HEK293 (cell line): Measurements from ENCODE around the gene PAX6.

Experiments
- CTCF ChIA-PET: fragments of 350-600 bp; formaldehyde crosslinking; extraction: SDS; loops from one replicate; lab custom pipeline; 2021; ENCODE audit warnings: antibody characterized with exemption; lab: Yijun Ruan, JAX
- POLR2A ChIA-PET: fragments of 300-600 bp; formaldehyde crosslinking; extraction: SDS; loops from one replicate; lab custom pipeline; 2020; ENCODE audit warnings: antibody characterized with exemption, inconsistent platforms; lab: Yijun Ruan, JAX
- H3K27ac ChIP-seq: fragments of 200-500 bp; sonication (Bioruptor generic); 2 replicates; pipeline ENCODE4 v1.5.1; 2014; ENCODE audit warnings: low read depth, low read length, control low read depth, inconsistent platforms; ENCODE audit errors: extremely low read depth
- H3K36me3 ChIP-seq, 2 experiments: fragments of 200-500 bp in 1 of 2; sonication (Bioruptor generic) in 1 of 2; 1 replicate in 1 of 2; 2 replicates in 1 of 2; pipeline ENCODE4 v1.5.1; 2014 to 2017; ENCODE audit warnings: inconsistent platforms in 2 of 2, low read length in 2 of 2; ENCODE audit not compliant: control insufficient read depth in 2 of 2, insufficient read depth in 1 of 2
- H3K4me1 ChIP-seq: fragments of 200-500 bp; sonication (Bioruptor generic); 2 replicates; pipeline ENCODE4 v1.5.1; 2014; ENCODE audit warnings: mild to moderate bottlenecking, low read length, inconsistent platforms; ENCODE audit not compliant: control insufficient read depth, insufficient read depth
- H3K4me3 ChIP-seq: 2 replicates; pipeline ENCODE4 v1.5.1; 2011; ENCODE audit warnings: low read depth, mild to moderate bottlenecking, control low read depth, low read length, moderate library complexity
- H3K9me3 ChIP-seq: fragments of 200-500 bp; sonication (Bioruptor generic); 2 replicates; pipeline ENCODE4 v1.5.1; 2014; ENCODE audit warnings: low read depth, low read length, inconsistent platforms; ENCODE audit not compliant: control insufficient read depth, insufficient read depth
- GLI2 ChIP-seq: fragments of 450-650 bp; formaldehyde crosslinking; IDR thresholded peaks from 2 replicates; pipeline ENCODE4; 2017; ENCODE audit warnings: missing biosample characterization, missing genetic modification characterization, low read depth, borderline replicate concordance
- KLF16 ChIP-seq: fragments of 450-650 bp; formaldehyde crosslinking; IDR thresholded peaks from 2 replicates; pipeline ENCODE4 v1.5.1; 2017; ENCODE audit warnings: missing biosample characterization, missing genetic modification characterization
- PRDM1 ChIP-seq: fragments of 450-650 bp; formaldehyde crosslinking; IDR thresholded peaks from 2 replicates; pipeline ENCODE4; 2016; ENCODE audit warnings: missing biosample characterization, missing genetic modification characterization
- TCF7L2 ChIP-seq: IDR thresholded peaks from 2 replicates; pipeline ENCODE4 v1.6.1; 2011; ENCODE audit warnings: low read depth, mild to moderate bottlenecking, inconsistent platforms, low read length, moderate library complexity, borderline replicate concordance
- ZBTB17 ChIP-seq: fragments of 450-650 bp; formaldehyde crosslinking; IDR thresholded peaks from 2 replicates; pipeline ENCODE4 v1.5.1; 2016; ENCODE audit warnings: missing biosample characterization, missing genetic modification characterization
- ZNF138 ChIP-seq: fragments of 450-650 bp; formaldehyde crosslinking; IDR thresholded peaks from 2 replicates; pipeline ENCODE4 v1.5.1; 2016; ENCODE audit warnings: missing biosample characterization, missing genetic modification characterization, borderline replicate concordance
- ZNF2 ChIP-seq: fragments of 450-650 bp; formaldehyde crosslinking; IDR thresholded peaks from 2 replicates; pipeline ENCODE4 v1.5.1; 2016; ENCODE audit warnings: missing biosample characterization, missing genetic modification characterization
- ZNF221 ChIP-seq: fragments of 450-650 bp; formaldehyde crosslinking; IDR thresholded peaks from 2 replicates; pipeline ENCODE4 v1.5.1; 2017; ENCODE audit warnings: missing biosample characterization, missing genetic modification characterization, borderline replicate concordance
- ZNF366 ChIP-seq: fragments of 450-650 bp; formaldehyde crosslinking; conservative IDR thresholded peaks from 2 replicates; pipeline ENCODE4 v1.5.1; 2016; ENCODE audit warnings: missing biosample characterization, missing genetic modification characterization
- ZNF426 ChIP-seq: fragments of 450-650 bp; formaldehyde crosslinking; IDR thresholded peaks from 2 replicates; pipeline ENCODE4 v1.5.1; 2017; ENCODE audit warnings: missing biosample characterization, missing genetic modification characterization, mild to moderate bottlenecking, inconsistent platforms, moderate library complexity
- ZNF510 ChIP-seq: fragments of 450-650 bp; formaldehyde crosslinking; IDR thresholded peaks from 2 replicates; pipeline ENCODE4 v1.5.1; 2018; ENCODE audit warnings: mild to moderate bottlenecking, missing genetic modification characterization, missing biosample characterization; ENCODE audit not compliant: insufficient replicate concordance
- ZNF521 ChIP-seq: fragments of 450-650 bp; formaldehyde crosslinking; IDR thresholded peaks from 2 replicates; pipeline ENCODE4 v1.5.1; 2017; ENCODE audit warnings: missing biosample characterization, mild to moderate bottlenecking, missing genetic modification characterization
- ZNF529 ChIP-seq: fragments of 450-650 bp; formaldehyde crosslinking; IDR thresholded peaks from 2 replicates; pipeline ENCODE4 v1.5.1; 2017; ENCODE audit warnings: missing genetic modification characterization, missing biosample characterization; ENCODE audit not compliant: insufficient replicate concordance
- ZNF549 ChIP-seq: fragments of 450-650 bp; IDR thresholded peaks from 2 replicates; pipeline ENCODE4 v1.5.1; 2018; ENCODE audit warnings: missing biosample characterization, missing genetic modification characterization, mild to moderate bottlenecking, inconsistent platforms, moderate library complexity
- ZNF621 ChIP-seq: fragments of 450-650 bp; formaldehyde crosslinking; IDR thresholded peaks from 2 replicates; pipeline ENCODE4 v1.5.1; 2017; ENCODE audit warnings: missing biosample characterization, missing genetic modification characterization
- ZNF660 ChIP-seq: fragments of 450-650 bp; IDR thresholded peaks from 2 replicates; pipeline ENCODE4 v1.5.1; 2018; ENCODE audit warnings: missing biosample characterization, mild to moderate bottlenecking, missing genetic modification characterization
- ZNF791 ChIP-seq: fragments of 450-650 bp; formaldehyde crosslinking; IDR thresholded peaks from 2 replicates; pipeline ENCODE4 v1.5.1; 2016; ENCODE audit warnings: missing biosample characterization, missing genetic modification characterization
- ZNF792 ChIP-seq: fragments of 450-650 bp; formaldehyde crosslinking; IDR thresholded peaks from 2 replicates; pipeline ENCODE4 v1.5.1; 2016; ENCODE audit warnings: missing biosample characterization, missing genetic modification characterization
- TF ChIP-seq, protein P1 (sequence below): fragments of 450-650 bp; formaldehyde crosslinking; IDR thresholded peaks from 2 replicates; pipeline ENCODE4 v1.5.1; 2016; ENCODE audit warnings: missing biosample characterization, missing genetic modification characterization
- TF ChIP-seq, protein P2 (sequence below): fragments of 450-650 bp; formaldehyde crosslinking; IDR thresholded peaks from 2 replicates; pipeline ENCODE4 v1.5.1; 2016; ENCODE audit warnings: missing biosample characterization, missing genetic modification characterization

The PAX6 gene

DNA sequence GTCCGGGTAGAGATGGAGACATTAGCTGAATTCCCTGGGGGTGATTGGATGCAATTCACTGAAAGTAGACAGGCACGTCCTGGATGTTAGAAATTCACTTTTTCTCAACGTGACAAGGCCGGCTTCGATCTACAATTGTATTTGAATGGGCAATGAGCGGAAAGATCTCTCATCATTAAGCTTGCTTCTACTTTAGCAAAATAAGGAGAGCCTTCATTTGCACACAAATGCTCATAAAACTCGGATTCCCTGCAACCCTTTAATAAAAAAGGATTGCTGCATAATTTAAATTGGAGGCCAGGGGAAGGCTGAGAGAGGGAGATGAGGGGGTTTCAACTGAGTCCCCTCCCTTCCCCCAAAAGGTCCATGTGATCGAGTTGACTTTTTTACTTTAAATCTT lies 10.6 kb upstream of the PAX6 start:
- ChIA-PET CTCF (interaction anchor here (1.7 kb wide), 1 partner anchor 137 kb away, joined by 4 read pairs; no protein-coding TSS in a partner anchor), POLR2A (no interaction called here)
- TF ChIP-seq KLF16: no peak
- TF ChIP-seq, protein P1, sequence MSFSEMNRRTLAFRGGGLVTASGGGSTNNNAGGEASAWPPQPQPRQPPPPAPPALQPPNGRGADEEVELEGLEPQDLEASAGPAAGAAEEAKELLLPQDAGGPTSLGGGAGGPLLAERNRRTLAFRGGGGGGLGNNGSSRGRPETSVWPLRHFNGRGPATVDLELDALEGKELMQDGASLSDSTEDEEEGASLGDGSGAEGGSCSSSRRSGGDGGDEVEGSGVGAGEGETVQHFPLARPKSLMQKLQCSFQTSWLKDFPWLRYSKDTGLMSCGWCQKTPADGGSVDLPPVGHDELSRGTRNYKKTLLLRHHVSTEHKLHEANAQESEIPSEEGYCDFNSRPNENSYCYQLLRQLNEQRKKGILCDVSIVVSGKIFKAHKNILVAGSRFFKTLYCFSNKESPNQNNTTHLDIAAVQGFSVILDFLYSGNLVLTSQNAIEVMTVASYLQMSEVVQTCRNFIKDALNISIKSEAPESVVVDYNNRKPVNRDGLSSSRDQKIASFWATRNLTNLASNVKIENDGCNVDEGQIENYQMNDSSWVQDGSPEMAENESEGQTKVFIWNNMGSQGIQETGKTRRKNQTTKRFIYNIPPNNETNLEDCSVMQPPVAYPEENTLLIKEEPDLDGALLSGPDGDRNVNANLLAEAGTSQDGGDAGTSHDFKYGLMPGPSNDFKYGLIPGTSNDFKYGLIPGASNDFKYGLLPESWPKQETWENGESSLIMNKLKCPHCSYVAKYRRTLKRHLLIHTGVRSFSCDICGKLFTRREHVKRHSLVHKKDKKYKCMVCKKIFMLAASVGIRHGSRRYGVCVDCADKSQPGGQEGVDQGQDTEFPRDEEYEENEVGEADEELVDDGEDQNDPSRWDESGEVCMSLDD (tag by site-specific recombination): no peak
- Histone ChIP-seq H3K4me1 (no peaks in the 10 kb centered on the region), H3K9me3 (no peaks in the 10 kb centered on the region), H3K36me3 (no peaks in the 10 kb centered on the region), H3K4me3 (no peak overlapping the region), H3K27ac (no peak overlapping the region)

DNA sequence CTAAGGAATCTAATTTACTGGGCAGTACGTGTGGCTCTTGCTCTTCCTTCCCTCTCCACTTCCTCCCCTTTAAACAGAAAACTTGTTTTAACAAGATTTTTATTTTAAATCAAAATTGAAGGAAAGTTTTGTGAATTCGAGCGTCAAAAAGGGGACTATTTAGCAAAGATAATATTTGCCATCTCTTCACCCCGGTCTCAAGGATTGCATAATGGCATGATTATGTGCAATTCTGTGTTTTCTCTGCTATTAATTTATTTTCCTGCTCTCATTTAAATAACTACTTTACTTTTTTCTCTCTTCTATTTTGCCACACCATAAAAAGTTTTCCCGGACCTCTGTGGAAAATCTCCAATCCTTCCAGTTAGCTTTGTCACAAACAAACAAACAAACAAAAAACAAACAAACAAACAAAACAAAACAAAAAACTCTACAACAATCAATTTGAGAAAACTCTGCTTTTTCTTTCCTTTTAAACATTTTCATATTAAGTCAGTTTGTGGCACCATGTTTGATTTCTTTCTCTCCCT lies 10.2 kb upstream of the PAX6 start:
- ChIA-PET POLR2A (no interaction called here), CTCF (interaction anchor here (0.7 to 1.7 kb wide), 2 partner anchors 137 to 153 kb away, joined by 3 to 4 read pairs; no protein-coding TSS in a partner anchor)
- Histone ChIP-seq H3K27ac (no peak overlapping the region), H3K9me3 (no peaks in the 10 kb centered on the region), H3K4me3 (no peak overlapping the region), H3K36me3 (no peaks in the 10 kb centered on the region), H3K4me1 (no peaks in the 10 kb centered on the region)
- no peak for TF ChIP-seq ZNF2 (tag by site-specific recombination)
- TF ChIP-seq ZNF660: no peak
- no peak for TF ChIP-seq ZNF529 (tag by site-specific recombination)
- TF ChIP-seq ZNF426 (tag by site-specific recombination): no peak
- TF ChIP-seq ZNF510 (tag by site-specific recombination): no peak
- TF ChIP-seq ZNF792 (tag by site-specific recombination): no peak

DNA sequence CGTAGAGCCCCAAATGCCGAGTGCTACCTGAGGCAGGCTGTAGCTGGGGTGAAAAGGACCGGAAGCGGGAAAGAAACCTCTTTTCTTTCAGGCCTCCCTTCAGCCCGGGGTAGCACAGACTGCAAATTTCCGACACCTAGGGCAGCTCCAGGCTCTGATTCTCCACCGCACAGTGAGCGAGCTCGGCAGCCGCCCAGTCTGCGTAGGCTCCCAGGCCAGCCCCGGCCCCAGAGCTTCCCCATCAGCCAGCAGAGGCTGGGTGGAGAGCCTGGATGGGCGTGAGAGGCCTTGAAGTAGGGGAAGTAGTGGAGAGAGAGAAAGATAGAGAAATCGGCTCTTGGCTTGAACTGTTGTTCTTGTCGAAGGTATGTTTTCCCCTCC lies 9.3 kb upstream of the PAX6 start:
- H3K4me3 ChIP-seq: no peak overlapping the region
- CTCF ChIA-PET: interaction anchor here (0.6 kb wide), 2 partner anchors 12 to 137 kb away, joined by 3 read pairs; no protein-coding TSS in a partner anchor
- H3K4me1 ChIP-seq: no peaks in the 10 kb centered on the region
- POLR2A ChIA-PET: no interaction called here
- H3K27ac ChIP-seq: no peak overlapping the region
- no peaks in the 10 kb centered on the region for H3K36me3 ChIP-seq
- H3K9me3 ChIP-seq: no peaks in the 10 kb centered on the region
- TF ChIP-seq ZNF549 (tag by site-specific recombination) (no peak), ZBTB17 (no peak), ZNF521 (tag by site-specific recombination) (no peak), ZNF221 (tag by site-specific recombination) (no peak), PRDM1 (no peak), ZNF791 (tag by site-specific recombination) (no peak), ZNF621 (tag by site-specific recombination) (no peak), TCF7L2 (no peak), ZNF138 (tag by site-specific recombination) (no peak), ZNF660 (no peak), GLI2 (tag by site-specific recombination) (no peak), ZNF366 (tag by site-specific recombination) (no peak)
- TF ChIP-seq, protein P2, sequence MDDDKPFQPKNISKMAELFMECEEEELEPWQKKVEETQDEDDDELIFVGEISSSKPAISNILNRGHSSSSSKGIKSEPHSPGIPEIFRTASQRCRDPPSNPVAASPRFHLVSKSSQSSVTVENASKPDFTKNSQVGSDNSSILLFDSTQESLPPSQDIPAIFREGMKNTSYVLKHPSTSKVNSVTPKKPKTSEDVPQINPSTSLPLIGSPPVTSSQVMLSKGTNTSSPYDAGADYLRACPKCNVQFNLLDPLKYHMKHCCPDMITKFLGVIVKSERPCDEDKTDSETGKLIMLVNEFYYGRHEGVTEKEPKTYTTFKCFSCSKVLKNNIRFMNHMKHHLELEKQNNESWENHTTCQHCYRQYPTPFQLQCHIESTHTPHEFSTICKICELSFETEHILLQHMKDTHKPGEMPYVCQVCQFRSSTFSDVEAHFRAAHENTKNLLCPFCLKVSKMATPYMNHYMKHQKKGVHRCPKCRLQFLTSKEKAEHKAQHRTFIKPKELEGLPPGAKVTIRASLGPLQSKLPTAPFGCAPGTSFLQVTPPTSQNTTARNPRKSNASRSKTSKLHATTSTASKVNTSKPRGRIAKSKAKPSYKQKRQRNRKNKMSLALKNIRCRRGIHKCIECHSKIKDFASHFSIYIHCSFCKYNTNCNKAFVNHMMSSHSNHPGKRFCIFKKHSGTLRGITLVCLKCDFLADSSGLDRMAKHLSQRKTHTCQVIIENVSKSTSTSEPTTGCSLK (tag by site-specific recombination): no peak
